GM23338 (cell line): ENCODE data around the gene PMIS2.

Source experiments
- EZH2 ChIP-seq: fragments of 200-600 bp; sonication (generic); IDR thresholded peaks from one replicate; pipeline ENCODE4 v1.8.0; 2017; ENCODE audit warnings: antibody characterized with exemption, mild to moderate bottlenecking, low read depth; ENCODE audit not compliant: unreplicated experiment
- EZH2phosphoT487 ChIP-seq: fragments of 200-600 bp; sonication (generic); IDR thresholded peaks from one replicate; pipeline ENCODE4 v1.8.1; 2018; ENCODE audit warnings: antibody characterized with exemption; ENCODE audit not compliant: unreplicated experiment
- JUNB ChIP-seq: IDR thresholded peaks from one replicate; pipeline ENCODE4 v1.6.1; 2016; ENCODE audit warnings: antibody characterized with exemption; ENCODE audit not compliant: unreplicated experiment
- NANOG ChIP-seq: IDR thresholded peaks from 2 replicates; pipeline ENCODE4 v1.6.1; 2016; ENCODE audit warnings: antibody characterized with exemption, borderline replicate concordance
- POLR2AphosphoS5 ChIP-seq: IDR thresholded peaks from 2 replicates; pipeline ENCODE4 v1.6.1; 2016; ENCODE audit warnings: antibody characterized with exemption, low read depth
- TF ChIP-seq, protein P1 (sequence below), 2 experiments: fragments of 200-600 bp in 1 of 2; sonication (generic) in 1 of 2; conservative IDR thresholded peaks; 2 replicates each; pipeline versions ENCODE4 v1.5.1 to v1.6.1; 2016 to 2017; ENCODE audit warnings: antibody characterized with exemption in 2 of 2, low read depth in 2 of 2, mild to moderate bottlenecking in 2 of 2, moderate library complexity in 1 of 2
- TF ChIP-seq, protein P2 (sequence below): IDR thresholded peaks from 2 replicates; pipeline ENCODE4 v1.6.1; 2016; ENCODE audit warnings: antibody characterized with exemption
- TF ChIP-seq, protein P3 (sequence below): IDR thresholded peaks from one replicate; pipeline ENCODE4 v1.6.1; 2018; ENCODE audit warnings: antibody characterized with exemption; ENCODE audit not compliant: unreplicated experiment

DNA sequence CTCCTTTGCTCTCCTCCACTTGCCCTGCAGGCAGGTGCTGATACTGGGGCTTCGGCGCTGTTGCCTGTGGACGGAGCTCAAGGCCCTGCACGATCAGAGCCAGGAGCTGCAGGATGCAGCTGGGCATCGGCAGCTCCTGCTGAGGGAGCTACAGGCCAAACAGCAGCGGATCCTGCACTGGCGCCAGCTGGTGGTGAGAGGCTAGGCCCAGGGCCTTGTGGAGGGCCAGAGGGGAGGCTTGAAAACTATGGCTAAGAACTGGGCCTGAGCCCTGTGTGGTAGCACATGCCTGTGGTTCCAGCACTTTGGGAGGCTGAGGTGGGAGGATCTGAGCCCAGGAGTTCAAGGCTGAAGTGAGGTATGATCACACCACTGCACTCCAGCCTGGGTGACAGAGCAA lies 32.9 kb downstream of the PMIS2 start:
- TF ChIP-seq, protein P1, sequence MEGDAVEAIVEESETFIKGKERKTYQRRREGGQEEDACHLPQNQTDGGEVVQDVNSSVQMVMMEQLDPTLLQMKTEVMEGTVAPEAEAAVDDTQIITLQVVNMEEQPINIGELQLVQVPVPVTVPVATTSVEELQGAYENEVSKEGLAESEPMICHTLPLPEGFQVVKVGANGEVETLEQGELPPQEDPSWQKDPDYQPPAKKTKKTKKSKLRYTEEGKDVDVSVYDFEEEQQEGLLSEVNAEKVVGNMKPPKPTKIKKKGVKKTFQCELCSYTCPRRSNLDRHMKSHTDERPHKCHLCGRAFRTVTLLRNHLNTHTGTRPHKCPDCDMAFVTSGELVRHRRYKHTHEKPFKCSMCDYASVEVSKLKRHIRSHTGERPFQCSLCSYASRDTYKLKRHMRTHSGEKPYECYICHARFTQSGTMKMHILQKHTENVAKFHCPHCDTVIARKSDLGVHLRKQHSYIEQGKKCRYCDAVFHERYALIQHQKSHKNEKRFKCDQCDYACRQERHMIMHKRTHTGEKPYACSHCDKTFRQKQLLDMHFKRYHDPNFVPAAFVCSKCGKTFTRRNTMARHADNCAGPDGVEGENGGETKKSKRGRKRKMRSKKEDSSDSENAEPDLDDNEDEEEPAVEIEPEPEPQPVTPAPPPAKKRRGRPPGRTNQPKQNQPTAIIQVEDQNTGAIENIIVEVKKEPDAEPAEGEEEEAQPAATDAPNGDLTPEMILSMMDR (conservative IDR thresholded peaks at IDR 0.05; ENCODE audit: low read depth in 2 of 2): peak; percentile 38 to 77; a peak in 3 of 4 replicates
- TF ChIP-seq, protein P2, sequence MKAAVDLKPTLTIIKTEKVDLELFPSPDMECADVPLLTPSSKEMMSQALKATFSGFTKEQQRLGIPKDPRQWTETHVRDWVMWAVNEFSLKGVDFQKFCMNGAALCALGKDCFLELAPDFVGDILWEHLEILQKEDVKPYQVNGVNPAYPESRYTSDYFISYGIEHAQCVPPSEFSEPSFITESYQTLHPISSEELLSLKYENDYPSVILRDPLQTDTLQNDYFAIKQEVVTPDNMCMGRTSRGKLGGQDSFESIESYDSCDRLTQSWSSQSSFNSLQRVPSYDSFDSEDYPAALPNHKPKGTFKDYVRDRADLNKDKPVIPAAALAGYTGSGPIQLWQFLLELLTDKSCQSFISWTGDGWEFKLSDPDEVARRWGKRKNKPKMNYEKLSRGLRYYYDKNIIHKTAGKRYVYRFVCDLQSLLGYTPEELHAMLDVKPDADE: no peak
- TF ChIP-seq EZH2 (no peak), POLR2AphosphoS5 (no peak), EZH2phosphoT487 (no peak), JUNB (no peak), NANOG (no peak)
- TF ChIP-seq, protein P3, sequence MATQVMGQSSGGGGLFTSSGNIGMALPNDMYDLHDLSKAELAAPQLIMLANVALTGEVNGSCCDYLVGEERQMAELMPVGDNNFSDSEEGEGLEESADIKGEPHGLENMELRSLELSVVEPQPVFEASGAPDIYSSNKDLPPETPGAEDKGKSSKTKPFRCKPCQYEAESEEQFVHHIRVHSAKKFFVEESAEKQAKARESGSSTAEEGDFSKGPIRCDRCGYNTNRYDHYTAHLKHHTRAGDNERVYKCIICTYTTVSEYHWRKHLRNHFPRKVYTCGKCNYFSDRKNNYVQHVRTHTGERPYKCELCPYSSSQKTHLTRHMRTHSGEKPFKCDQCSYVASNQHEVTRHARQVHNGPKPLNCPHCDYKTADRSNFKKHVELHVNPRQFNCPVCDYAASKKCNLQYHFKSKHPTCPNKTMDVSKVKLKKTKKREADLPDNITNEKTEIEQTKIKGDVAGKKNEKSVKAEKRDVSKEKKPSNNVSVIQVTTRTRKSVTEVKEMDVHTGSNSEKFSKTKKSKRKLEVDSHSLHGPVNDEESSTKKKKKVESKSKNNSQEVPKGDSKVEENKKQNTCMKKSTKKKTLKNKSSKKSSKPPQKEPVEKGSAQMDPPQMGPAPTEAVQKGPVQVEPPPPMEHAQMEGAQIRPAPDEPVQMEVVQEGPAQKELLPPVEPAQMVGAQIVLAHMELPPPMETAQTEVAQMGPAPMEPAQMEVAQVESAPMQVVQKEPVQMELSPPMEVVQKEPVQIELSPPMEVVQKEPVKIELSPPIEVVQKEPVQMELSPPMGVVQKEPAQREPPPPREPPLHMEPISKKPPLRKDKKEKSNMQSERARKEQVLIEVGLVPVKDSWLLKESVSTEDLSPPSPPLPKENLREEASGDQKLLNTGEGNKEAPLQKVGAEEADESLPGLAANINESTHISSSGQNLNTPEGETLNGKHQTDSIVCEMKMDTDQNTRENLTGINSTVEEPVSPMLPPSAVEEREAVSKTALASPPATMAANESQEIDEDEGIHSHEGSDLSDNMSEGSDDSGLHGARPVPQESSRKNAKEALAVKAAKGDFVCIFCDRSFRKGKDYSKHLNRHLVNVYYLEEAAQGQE: no peak
